A549 (cell line): Measurements from ENCODE around the gene ATP2C2.

Source experiments
- BHLHE40 ChIP-seq: IDR thresholded peaks from 2 replicates; pipeline ENCODE4 v1.6.1; 2012; ENCODE audit warnings: low read depth, low read length, inconsistent platforms
- CHD2 ChIP-seq: fragments of 150-350 bp; IDR thresholded peaks from 2 replicates; pipeline ENCODE4 v1.6.1; 2014; ENCODE audit warnings: low read length; ENCODE audit not compliant: partially characterized antibody
- EP300 ChIP-seq, 2 experiments: fragments of >200 bp; sonication (Bioruptor Twin); formaldehyde crosslinking; IDR thresholded peaks; 2 replicates in 1 of 2; 3 replicates in 1 of 2; pipeline ENCODE4 v1.6.1; 2016 to 2017
- MYC ChIP-seq: IDR thresholded peaks from 2 replicates; pipeline ENCODE4 v1.6.1; 2012; ENCODE audit warnings: mild to moderate bottlenecking, inconsistent platforms, low read length, improper control_type of control experiment, borderline replicate concordance
- ZC3H11A ChIP-seq: fragments of 450-650 bp; IDR thresholded peaks from 2 replicates; pipeline ENCODE4 v1.6.1; 2014; ENCODE audit warnings: antibody characterized with exemption, mild to moderate bottlenecking
- ZSCAN20 ChIP-seq: fragments of 250-450 bp; sonication (Bioruptor Pico); IDR thresholded peaks from 2 replicates; pipeline ENCODE4 v1.8.0; 2022; ENCODE audit warnings: mild to moderate bottlenecking, moderate library complexity
- TF ChIP-seq, protein P1 (sequence below): fragments of 250-450 bp; sonication (Bioruptor Pico); IDR thresholded peaks from 2 replicates; pipeline ENCODE4 v1.5.0; 2021; ENCODE audit warnings: mild to moderate bottlenecking, moderate library complexity, borderline replicate concordance
- TF ChIP-seq, protein P2 (sequence below): fragments of >200 bp; sonication (Bioruptor Twin); formaldehyde crosslinking; IDR thresholded peaks from 3 replicates; pipeline ENCODE4 v1.5.1; 2016
- TF ChIP-seq, protein P3 (sequence below): fragments of 150-350 bp; IDR thresholded peaks from 2 replicates; pipeline ENCODE4 v1.6.1; 2014; ENCODE audit warnings: low read depth, mild to moderate bottlenecking, low read length
- TF ChIP-seq, protein P4 (sequence below): IDR thresholded peaks from 2 replicates; pipeline ENCODE4 v1.6.1; 2012

DNA sequence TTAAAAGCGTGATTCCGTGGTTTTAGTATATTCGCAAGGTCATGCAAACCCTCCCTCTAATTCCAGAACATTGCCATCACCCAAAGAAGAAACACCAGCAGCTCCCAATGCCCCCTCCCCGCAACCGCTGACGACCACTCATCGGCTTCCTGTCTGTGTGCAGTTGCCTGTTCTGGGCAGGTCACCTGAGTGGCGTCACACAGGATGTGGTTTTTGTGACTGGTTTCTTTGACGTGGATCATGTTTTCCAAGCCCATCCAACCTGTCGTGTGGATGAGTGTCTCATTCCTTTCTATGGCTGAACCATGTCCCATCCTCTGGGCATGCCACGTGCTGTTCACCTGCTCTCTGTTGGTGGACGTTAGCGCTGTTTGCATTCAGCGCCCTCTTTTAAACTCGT is 8.2 kb upstream of the ATP2C2 start:
- no peak for TF ChIP-seq CHD2
- TF ChIP-seq BHLHE40: no peak
- TF ChIP-seq MYC: no peak
- TF ChIP-seq, protein P1, sequence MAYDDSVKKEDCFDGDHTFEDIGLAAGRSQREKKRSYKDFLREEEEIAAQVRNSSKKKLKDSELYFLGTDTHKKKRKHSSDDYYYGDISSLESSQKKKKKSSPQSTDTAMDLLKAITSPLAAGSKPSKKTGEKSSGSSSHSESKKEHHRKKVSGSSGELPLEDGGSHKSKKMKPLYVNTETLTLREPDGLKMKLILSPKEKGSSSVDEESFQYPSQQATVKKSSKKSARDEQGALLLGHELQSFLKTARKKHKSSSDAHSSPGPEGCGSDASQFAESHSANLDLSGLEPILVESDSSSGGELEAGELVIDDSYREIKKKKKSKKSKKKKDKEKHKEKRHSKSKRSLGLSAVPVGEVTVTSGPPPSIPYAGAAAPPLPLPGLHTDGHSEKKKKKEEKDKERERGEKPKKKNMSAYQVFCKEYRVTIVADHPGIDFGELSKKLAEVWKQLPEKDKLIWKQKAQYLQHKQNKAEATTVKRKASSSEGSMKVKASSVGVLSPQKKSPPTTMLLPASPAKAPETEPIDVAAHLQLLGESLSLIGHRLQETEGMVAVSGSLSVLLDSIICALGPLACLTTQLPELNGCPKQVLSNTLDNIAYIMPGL: no peak
- no peak for TF ChIP-seq ZC3H11A
- TF ChIP-seq, protein P2, sequence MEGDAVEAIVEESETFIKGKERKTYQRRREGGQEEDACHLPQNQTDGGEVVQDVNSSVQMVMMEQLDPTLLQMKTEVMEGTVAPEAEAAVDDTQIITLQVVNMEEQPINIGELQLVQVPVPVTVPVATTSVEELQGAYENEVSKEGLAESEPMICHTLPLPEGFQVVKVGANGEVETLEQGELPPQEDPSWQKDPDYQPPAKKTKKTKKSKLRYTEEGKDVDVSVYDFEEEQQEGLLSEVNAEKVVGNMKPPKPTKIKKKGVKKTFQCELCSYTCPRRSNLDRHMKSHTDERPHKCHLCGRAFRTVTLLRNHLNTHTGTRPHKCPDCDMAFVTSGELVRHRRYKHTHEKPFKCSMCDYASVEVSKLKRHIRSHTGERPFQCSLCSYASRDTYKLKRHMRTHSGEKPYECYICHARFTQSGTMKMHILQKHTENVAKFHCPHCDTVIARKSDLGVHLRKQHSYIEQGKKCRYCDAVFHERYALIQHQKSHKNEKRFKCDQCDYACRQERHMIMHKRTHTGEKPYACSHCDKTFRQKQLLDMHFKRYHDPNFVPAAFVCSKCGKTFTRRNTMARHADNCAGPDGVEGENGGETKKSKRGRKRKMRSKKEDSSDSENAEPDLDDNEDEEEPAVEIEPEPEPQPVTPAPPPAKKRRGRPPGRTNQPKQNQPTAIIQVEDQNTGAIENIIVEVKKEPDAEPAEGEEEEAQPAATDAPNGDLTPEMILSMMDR: no peak
- no peak for TF ChIP-seq ZSCAN20 (CRISPR knock-in tag)
- TF ChIP-seq, protein P3, sequence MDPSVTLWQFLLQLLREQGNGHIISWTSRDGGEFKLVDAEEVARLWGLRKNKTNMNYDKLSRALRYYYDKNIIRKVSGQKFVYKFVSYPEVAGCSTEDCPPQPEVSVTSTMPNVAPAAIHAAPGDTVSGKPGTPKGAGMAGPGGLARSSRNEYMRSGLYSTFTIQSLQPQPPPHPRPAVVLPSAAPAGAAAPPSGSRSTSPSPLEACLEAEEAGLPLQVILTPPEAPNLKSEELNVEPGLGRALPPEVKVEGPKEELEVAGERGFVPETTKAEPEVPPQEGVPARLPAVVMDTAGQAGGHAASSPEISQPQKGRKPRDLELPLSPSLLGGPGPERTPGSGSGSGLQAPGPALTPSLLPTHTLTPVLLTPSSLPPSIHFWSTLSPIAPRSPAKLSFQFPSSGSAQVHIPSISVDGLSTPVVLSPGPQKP: no peak
- TF ChIP-seq, protein P4, sequence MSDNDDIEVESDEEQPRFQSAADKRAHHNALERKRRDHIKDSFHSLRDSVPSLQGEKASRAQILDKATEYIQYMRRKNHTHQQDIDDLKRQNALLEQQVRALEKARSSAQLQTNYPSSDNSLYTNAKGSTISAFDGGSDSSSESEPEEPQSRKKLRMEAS: no peak
- TF ChIP-seq EP300 (IDR thresholded peaks at IDR 0.05): no peak
